Lung microvascular endothelial cell (primary cell): Measurements from ENCODE around the gene TCEAL3. TPM values are rescaled to one million over a fixed set of nuclear protein-coding genes. Genes with fewer than 3 reads are reported as not detected.

ENCODE experiments used
- total RNA-seq: library from RNA; depleted of rRNA; stranded (reverse); fragments of >200 nt; gene quantifications from 2 replicates; pipeline ENCODE4 v1.2.1, GENCODE V29; 2014

Gene TCEAL3
- total RNA-seq, 1 donor from 2014 or later: 6.9 TPM

Other genes with a start within 250 kb of the TCEAL3 start
- 200 and 209 TPM in 2 replicates for gene BEX3, start 231.4 kb upstream of the TCEAL3 start, total RNA-seq
- gene RAB40A, start 88.5 kb upstream of the TCEAL3 start, total RNA-seq: under 0.01 TPM in 1 of 2 replicates, not detected in the other
- gene TCEAL4, start 22.4 kb upstream of the TCEAL3 start, total RNA-seq: 28.1 and 36.9 TPM in 2 replicates
- gene TCEAL1, start 21.0 kb downstream of the TCEAL3 start, total RNA-seq: 18.5 and 21.8 TPM in 2 replicates
- gene MORF4L2, start 78.7 kb downstream of the TCEAL3 start, total RNA-seq: 351 and 368 TPM in 2 replicates
- 0.22 TPM in 1 of 2 replicates, not detected in the other for gene TMEM31, start 102.9 kb downstream of the TCEAL3 start, total RNA-seq
- gene PLP1, start 168.9 kb downstream of the TCEAL3 start, total RNA-seq: 0.65 TPM in 1 of 2 replicates, not detected in the other
- 0.60 and 0.65 TPM in 2 replicates for gene RAB9B, start 224.3 kb downstream of the TCEAL3 start, total RNA-seq